ENCODE data around the gene KAT2B.

DNA sequence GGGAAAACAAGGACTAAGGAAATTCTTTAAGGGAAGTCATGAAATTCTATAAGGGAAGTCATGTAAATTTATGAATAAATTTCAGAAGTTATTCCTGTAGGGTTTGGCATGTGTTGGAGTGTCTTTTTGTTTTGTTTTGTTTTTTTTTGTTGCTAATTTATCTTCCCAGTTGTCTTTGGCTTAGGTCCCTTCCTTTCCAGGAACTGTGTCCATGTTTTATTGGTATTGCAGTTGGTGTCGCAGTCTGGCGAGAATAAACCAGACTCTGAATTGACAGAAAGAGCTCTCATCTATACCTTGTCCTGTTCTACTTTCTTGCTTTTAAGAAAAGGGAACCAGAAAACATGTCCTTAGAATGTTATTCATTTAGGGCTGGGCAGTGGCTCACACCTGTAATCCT lies 88.1 kb downstream of the KAT2B start:
- TF ChIP-seq, protein P1, sequence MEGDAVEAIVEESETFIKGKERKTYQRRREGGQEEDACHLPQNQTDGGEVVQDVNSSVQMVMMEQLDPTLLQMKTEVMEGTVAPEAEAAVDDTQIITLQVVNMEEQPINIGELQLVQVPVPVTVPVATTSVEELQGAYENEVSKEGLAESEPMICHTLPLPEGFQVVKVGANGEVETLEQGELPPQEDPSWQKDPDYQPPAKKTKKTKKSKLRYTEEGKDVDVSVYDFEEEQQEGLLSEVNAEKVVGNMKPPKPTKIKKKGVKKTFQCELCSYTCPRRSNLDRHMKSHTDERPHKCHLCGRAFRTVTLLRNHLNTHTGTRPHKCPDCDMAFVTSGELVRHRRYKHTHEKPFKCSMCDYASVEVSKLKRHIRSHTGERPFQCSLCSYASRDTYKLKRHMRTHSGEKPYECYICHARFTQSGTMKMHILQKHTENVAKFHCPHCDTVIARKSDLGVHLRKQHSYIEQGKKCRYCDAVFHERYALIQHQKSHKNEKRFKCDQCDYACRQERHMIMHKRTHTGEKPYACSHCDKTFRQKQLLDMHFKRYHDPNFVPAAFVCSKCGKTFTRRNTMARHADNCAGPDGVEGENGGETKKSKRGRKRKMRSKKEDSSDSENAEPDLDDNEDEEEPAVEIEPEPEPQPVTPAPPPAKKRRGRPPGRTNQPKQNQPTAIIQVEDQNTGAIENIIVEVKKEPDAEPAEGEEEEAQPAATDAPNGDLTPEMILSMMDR (IDR thresholded peaks at IDR 0.05 in 2 of 3, conservative IDR thresholded peaks at IDR 0.05 in 1 of 3; ENCODE audit: borderline replicate concordance in 1 of 3, insufficient read depth in 1 of 3, low read depth in 2 of 3, low read length in 2 of 3) = no peak
- TF ChIP-seq, protein P2, sequence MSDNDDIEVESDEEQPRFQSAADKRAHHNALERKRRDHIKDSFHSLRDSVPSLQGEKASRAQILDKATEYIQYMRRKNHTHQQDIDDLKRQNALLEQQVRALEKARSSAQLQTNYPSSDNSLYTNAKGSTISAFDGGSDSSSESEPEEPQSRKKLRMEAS (IDR thresholded peaks at IDR 0.05) = no peak
- no peak for TF ChIP-seq EZH2 (IDR thresholded peaks at IDR 0.05)
- TF ChIP-seq RAD21 (IDR thresholded peaks at IDR 0.05; ENCODE audit: low read depth) = no peak
- no peak for TF ChIP-seq POLR2A (IDR thresholded peaks at IDR 0.05; ENCODE audit: borderline replicate concordance, extremely low read depth, insufficient read depth, insufficient read length)
- TF ChIP-seq YY1 (IDR thresholded peaks at IDR 0.05; ENCODE audit: extremely low read depth, insufficient replicate concordance, low read depth, low read length) = no peak
- TF ChIP-seq EZH2phosphoT487 (IDR thresholded peaks at IDR 0.05; ENCODE audit: borderline replicate concordance) = no peak
- TF ChIP-seq, protein P3, sequence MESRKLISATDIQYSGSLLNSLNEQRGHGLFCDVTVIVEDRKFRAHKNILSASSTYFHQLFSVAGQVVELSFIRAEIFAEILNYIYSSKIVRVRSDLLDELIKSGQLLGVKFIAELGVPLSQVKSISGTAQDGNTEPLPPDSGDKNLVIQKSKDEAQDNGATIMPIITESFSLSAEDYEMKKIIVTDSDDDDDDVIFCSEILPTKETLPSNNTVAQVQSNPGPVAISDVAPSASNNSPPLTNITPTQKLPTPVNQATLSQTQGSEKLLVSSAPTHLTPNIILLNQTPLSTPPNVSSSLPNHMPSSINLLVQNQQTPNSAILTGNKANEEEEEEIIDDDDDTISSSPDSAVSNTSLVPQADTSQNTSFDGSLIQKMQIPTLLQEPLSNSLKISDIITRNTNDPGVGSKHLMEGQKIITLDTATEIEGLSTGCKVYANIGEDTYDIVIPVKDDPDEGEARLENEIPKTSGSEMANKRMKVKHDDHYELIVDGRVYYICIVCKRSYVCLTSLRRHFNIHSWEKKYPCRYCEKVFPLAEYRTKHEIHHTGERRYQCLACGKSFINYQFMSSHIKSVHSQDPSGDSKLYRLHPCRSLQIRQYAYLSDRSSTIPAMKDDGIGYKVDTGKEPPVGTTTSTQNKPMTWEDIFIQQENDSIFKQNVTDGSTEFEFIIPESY (IDR thresholded peaks at IDR 0.05; ENCODE audit: extremely low read depth, insufficient replicate concordance, low read length) = no peak
- no peak for TF ChIP-seq TCF7L2 (IDR thresholded peaks at IDR 0.05; ENCODE audit: borderline replicate concordance, extremely low read depth, insufficient read depth, insufficient read length)
